ENCODE results near the gene CD209.

- TF ChIP-seq EZH2phosphoT487 (IDR thresholded peaks at IDR 0.05; ENCODE audit: borderline replicate concordance, low read depth, low read length) (no peak), CTCF (conservative IDR thresholded peaks at IDR 0.05; ENCODE audit: low read length) (no peak)
Measured at GRCh38 chr19:7715671-7716070, 31.7 kb downstream of the CD209 start.
